Nephron (organoid): ENCODE data around the gene EXOSC3.

Experiments
- H3K27ac Mint-ChIP-seq, 3 experiments: 2 replicates each; pipeline ENCODE4 v1.8.0; 2020; ENCODE audit warnings: mixed read lengths in 3 of 3, mild to moderate bottlenecking in 2 of 3, moderate library complexity in 1 of 3
- H3K27me3 Mint-ChIP-seq: 2 replicates; pipeline ENCODE4 v1.8.0; 2021; ENCODE audit warnings: low read depth, mild to moderate bottlenecking, moderate library complexity, mixed read lengths
- H3K36me3 Mint-ChIP-seq: 2 replicates; pipeline ENCODE4 v1.8.0; 2020; ENCODE audit warnings: low read depth, mixed read lengths
- H3K4me1 Mint-ChIP-seq: 2 replicates; pipeline ENCODE4 v1.8.0; 2020; ENCODE audit warnings: mixed read lengths
- H3K4me3 Mint-ChIP-seq, 3 experiments: 2 replicates each; pipeline ENCODE4 v1.8.0; 2020; ENCODE audit warnings: mild to moderate bottlenecking in 3 of 3, mixed read lengths in 3 of 3, moderate library complexity in 2 of 3
- H3K9me3 Mint-ChIP-seq: 2 replicates; pipeline ENCODE4 v1.8.0; 2020; ENCODE audit warnings: mixed read lengths
- TF ChIP-seq, protein P1 (sequence below), 3 experiments: fragments of 200-600 bp; sonication (generic); IDR thresholded peaks; one replicate each; pipeline ENCODE4 v1.5.0; 2021; ENCODE audit warnings: antibody characterized with exemption in 3 of 3; ENCODE audit not compliant: unreplicated experiment in 3 of 3

EXOSC3 gene

DNA sequence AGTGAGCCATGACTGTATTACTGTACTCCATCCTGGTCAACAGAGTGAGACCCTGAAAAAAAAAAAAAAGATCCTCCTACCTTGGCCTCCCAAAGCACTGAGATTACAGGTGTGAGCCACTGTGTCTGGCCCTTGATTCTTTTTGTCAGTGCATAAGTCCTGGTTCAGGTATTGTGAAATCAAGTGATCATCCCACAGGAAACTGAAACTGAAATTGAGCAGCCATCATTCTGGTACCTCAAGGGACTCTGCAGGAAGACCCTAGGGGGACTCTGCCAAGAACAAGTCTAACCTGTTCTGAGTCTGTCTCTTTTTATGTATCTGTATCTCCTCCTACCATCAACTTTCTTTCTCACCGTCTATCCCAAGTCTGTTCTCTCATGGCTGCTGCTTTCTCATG lies 13.8 kb upstream of the EXOSC3 start:
- Mint-ChIP-seq H3K27me3 (peaks cover 5% of the 10 kb centered on the region), H3K27ac (no peak overlapping the region), H3K4me1 (peaks cover 17% of the 10 kb centered on the region), H3K4me3 (peak overlapping the region in 2 of 3 experiments; percentile 98), H3K36me3 (no peaks in the 10 kb centered on the region), H3K9me3 (no peaks in the 10 kb centered on the region)
- TF ChIP-seq, protein P1, sequence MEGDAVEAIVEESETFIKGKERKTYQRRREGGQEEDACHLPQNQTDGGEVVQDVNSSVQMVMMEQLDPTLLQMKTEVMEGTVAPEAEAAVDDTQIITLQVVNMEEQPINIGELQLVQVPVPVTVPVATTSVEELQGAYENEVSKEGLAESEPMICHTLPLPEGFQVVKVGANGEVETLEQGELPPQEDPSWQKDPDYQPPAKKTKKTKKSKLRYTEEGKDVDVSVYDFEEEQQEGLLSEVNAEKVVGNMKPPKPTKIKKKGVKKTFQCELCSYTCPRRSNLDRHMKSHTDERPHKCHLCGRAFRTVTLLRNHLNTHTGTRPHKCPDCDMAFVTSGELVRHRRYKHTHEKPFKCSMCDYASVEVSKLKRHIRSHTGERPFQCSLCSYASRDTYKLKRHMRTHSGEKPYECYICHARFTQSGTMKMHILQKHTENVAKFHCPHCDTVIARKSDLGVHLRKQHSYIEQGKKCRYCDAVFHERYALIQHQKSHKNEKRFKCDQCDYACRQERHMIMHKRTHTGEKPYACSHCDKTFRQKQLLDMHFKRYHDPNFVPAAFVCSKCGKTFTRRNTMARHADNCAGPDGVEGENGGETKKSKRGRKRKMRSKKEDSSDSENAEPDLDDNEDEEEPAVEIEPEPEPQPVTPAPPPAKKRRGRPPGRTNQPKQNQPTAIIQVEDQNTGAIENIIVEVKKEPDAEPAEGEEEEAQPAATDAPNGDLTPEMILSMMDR (IDR thresholded peaks at IDR 0.05; ENCODE audit: unreplicated experiment in 3 of 3), result no peak

DNA sequence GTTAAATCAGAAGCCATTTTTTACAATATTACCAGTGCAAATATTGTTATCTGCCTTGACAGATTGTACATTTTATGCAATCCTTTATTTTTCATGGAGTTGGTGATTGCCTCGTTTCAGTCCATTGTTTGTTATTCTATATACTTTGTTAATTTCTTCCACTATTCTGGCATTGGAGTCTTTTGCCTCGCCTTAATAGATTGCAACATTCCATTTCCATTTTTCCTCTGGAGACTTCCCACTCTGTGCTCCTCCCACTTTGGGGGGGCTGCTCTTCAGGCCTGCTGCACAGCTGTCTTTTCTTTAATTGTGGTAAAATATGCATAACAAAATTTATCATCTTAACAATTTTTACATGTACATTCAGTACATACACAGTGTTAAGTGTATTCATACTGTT lies 11.4 kb upstream of the EXOSC3 start:
- Mint-ChIP-seq H3K9me3 (no peaks in the 10 kb centered on the region), H3K4me3 (no peak overlapping the region), H3K4me1 (no peaks in the 10 kb centered on the region), H3K36me3 (no peaks in the 10 kb centered on the region), H3K27me3 (peaks cover 5% of the 10 kb centered on the region), H3K27ac (no peak overlapping the region)
- TF ChIP-seq, protein P1 (IDR thresholded peaks at IDR 0.05; ENCODE audit: unreplicated experiment in 3 of 3), result no peak

DNA sequence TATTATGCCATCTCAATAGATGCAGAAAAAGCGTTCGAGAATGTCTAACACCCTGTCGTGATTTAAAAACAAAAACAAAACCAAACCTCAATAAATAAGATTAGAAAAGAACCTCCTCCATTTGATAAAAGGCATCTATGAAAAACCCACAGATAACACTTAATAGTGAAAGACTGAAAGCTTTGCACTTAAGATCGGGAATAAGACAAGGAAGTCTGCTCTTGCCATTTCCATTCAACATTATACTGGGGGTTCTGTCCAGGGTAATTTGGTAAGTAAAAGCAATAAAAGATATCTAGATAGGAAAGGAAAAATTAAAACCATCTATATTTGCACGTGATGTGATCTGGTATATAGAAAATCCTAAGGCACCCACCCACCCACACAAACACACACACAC lies 7.3 kb upstream of the EXOSC3 start:
- Mint-ChIP-seq H3K9me3 (no peaks in the 10 kb centered on the region), H3K4me1 (no peaks in the 10 kb centered on the region), H3K27me3 (peaks cover 5% of the 10 kb centered on the region), H3K4me3 (no peak overlapping the region), H3K27ac (no peak overlapping the region), H3K36me3 (no peaks in the 10 kb centered on the region)
- TF ChIP-seq, protein P1 (IDR thresholded peaks at IDR 0.05; ENCODE audit: unreplicated experiment in 3 of 3), result no peak

DNA sequence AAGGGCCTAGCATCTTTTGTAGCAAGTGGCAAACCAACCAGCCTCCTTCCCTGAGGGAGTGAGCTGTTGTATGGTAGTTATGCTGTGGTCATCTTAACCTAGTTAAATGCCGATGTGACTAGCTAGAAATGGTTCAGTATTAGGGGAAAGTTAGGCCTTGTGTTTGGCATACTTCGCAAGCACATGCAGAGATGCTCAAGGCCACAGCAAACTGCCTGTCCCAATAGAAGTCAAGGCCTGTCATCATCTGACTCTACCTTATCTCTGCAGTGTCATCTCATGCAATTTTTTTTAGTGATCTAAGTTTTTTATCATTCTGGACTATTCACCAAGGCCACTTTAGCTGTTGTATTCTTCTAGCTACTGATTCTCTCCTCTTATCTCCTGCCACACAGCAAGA lies 5.2 kb upstream of the EXOSC3 start:
- H3K27me3 Mint-ChIP-seq, result no peaks in the 10 kb centered on the region
- no peak overlapping the region for H3K4me3 Mint-ChIP-seq
- TF ChIP-seq, protein P1 (IDR thresholded peaks at IDR 0.05; ENCODE audit: unreplicated experiment in 3 of 3), result no peak
- peaks cover 6% of the 10 kb centered on the region for H3K4me1 Mint-ChIP-seq
- peaks cover under 1% of the 10 kb centered on the region for H3K36me3 Mint-ChIP-seq
- H3K27ac Mint-ChIP-seq, result no peak overlapping the region
- no peaks in the 10 kb centered on the region for H3K9me3 Mint-ChIP-seq

DNA sequence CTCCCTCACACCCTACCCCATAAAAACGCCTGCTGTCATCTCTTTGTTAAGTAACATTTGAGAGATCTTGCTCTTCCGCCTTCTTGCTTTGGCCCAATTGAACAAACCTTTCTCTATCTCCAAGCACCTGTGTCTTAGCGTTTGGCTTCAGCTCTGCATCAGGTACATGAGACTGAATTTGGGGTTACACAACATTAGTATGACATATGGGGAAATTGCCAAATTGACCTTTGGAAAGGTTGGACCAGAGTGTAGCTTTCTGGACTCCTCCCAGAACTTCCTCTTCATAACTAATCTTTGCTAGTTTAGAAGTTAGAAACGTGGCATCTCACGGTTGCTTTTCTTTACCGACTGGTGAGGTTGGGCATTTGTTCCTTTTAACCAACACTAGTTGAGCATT lies 3.5 kb upstream of the EXOSC3 start:
- Mint-ChIP-seq H3K9me3 (no peaks in the 10 kb centered on the region), H3K4me1 (peaks cover 12% of the 10 kb centered on the region), H3K27ac (no peak overlapping the region), H3K27me3 (no peaks in the 10 kb centered on the region), H3K36me3 (peaks cover 4% of the 10 kb centered on the region), H3K4me3 (peak overlapping the region; percentile 53 to 76 (median 63))
- TF ChIP-seq, protein P1 (IDR thresholded peaks at IDR 0.05; ENCODE audit: unreplicated experiment in 3 of 3), result no peak

DNA sequence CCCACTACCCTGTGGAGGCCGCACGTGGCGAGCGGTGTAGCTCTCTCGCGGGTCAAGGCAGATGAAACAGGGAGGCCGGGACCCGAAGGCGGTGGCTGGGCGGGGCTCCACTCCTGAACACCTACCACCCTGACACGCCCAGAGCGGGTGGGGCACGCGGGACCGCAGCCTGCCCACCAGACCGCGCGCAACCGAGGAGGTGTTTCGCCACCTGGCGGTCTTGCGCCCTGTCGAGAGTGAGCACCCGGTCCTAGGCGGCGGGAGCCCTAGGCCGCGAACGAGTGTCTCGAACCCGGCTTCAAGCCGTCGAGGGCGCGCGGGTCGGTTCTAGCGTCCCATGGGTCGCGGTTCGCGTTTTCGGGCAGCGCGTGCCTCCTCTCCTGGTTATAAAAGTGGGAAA lies 2.2 kb upstream of the EXOSC3 start:
- TF ChIP-seq, protein P1 (IDR thresholded peaks at IDR 0.05; ENCODE audit: unreplicated experiment in 3 of 3), result no peak
- Mint-ChIP-seq H3K27me3 (no peaks in the 10 kb centered on the region), H3K27ac (no peak overlapping the region), H3K4me3 (no peak overlapping the region), H3K36me3 (peaks cover 17% of the 10 kb centered on the region), H3K9me3 (no peaks in the 10 kb centered on the region), H3K4me1 (peaks cover 21% of the 10 kb centered on the region)
